ENCODE results near the gene CAMTA1.

The CAMTA1 gene

DNA sequence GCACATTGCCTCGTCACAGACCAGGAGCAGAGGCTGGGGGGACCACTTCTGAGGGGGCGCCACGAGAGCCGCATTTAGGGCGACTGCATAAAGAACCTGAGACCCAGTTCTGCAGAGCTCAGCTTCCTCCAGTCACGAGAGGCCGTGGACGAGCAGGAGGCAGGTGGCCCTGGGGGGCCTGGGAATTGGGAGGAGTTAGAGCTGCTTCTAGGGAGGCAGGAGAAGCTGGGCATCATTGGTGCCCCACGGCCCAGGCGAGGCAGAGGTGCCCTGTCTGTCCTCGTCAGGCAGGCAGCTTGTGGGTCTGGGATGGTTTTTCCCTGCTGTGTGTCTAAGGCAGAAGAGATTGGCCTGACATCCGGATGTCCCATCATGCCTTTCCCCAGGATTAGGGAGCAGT, 389.3 kb downstream of the CAMTA1 start:
- ATAC-seq, result no peak

DNA sequence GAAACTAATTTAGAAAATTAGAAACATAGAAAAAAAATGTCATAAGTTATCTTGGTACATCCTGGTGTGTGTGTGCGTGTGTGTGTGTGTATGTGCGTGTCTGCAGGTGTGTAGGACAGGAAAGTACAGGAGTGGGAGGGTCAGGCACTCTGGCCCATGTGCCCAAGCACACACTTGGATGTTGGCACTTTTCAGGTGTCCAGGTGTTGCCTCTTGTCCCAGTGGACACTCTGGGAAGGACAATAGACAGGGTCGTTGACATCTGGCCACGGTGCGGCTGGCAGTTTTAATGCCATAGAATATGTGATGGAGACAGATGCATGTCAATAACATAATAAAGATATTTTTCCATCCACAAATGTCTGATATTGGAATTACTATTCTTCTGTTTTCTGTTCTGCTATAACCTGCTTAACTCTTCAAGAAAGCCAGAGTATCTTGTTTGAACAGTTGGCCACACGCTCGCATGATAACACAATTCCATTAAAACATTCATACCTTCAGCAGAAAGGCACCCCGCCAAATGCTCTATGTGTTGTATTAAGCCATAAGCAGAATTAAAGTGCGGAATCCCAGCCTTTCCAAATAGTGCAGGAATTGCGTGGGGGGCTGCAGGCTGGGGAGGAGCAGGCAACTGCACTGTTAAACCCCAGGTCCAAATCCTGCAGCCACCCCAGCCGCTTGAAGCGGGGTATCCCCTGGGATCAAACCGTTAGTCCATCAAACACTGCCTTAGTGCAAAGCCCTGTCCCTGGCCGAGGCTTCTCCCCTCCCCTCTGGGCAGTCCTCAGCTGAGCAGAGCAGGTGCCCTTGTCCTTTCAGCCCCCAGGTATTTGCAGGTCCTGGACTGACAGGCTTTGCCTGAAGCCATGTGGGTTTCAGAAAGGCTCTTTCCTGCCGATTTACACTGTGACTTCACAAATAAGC, 390.0 kb downstream of the CAMTA1 start:
- no peak for ATAC-seq

DNA sequence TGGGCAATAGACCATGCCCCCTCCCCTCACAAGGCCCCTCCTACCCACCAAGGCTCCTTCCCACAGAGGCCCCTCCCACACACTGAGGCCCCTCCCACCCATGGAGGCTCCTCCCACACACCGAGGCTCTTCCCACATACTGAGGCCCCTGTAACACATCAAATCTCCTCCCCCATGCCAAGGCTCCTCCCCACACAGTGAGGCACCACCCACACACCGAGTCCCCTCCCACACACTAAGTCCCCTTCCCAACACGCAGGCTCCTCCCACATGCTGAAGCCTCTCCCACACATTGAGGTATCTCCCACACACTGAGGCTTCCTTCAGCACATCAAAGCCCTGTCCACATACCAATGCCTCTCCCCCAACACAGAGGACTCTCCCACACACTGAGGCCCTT, 391.8 kb downstream of the CAMTA1 start:
- ATAC-seq, result no peak

DNA sequence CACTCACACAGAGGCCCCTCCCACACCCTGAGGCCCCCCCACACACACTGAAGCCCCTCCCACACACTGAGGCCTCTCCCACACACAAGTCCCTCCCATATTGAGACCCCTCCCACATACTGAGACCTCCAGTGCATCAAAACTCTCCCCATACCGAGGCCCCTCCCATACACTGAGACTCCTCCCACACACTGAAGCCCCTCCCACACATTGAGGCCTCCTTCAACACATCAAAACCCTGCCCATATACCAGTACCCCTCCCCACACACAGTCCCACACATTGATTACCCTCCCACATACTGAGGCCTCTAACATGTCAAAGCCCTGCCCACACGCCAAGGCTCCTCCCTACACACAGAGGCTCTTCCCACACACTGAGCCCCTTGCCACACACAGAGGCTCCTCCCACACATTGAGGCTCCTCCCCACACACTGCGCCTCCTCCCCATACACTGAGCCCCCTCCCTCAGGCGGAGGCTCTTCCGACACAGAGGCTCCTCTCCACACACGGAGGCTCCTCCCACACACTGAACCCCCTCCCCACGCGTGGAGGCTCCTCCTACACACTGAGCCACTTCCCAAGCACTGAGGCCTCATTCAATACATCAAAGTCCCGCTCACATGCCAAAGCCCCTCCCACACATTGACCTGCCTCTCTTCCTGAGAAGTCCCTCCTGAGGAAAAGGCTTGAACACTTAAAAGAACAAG, 392.3 kb downstream of the CAMTA1 start:
- no peak for ATAC-seq

DNA sequence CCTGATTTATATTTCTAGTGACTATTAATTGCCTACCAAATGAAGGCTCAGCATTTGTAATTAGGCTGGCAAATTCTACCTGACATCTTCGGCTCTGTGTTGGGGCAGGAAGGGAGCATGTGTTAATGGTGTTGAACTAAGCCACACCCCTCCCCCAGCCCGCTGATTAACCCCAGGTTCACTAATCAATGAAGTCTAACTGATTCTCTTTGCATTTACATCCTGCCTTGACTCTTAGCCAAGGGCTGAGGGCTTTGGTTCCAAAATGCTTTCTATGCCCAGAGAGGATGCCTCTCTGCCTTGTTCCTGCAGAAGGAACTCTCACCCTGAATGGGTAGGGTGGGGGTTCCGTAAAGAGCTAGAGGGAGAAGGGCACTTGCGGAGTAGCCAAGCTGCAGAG, 393.1 kb downstream of the CAMTA1 start:
- no peak for ATAC-seq

DNA sequence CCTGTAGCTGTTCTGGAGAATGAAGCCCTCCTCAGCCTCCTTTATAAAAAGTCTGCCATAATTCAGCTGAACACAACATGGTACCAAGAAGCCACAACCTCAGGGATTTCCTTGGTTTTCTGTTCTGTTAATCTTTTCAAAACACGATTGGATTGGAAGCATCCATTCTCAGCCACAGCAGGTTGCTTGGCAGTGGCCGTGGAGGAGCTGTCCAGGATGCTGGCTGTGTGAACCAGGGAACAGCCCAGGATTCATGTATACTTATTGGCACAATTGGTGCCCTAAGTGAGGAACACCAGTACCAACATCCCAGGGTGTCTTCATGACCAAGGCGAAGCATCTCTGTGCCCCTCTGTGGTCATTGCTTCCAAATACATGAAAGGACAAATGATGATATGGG, 393.5 kb downstream of the CAMTA1 start:
- ATAC-seq, result no peak

DNA sequence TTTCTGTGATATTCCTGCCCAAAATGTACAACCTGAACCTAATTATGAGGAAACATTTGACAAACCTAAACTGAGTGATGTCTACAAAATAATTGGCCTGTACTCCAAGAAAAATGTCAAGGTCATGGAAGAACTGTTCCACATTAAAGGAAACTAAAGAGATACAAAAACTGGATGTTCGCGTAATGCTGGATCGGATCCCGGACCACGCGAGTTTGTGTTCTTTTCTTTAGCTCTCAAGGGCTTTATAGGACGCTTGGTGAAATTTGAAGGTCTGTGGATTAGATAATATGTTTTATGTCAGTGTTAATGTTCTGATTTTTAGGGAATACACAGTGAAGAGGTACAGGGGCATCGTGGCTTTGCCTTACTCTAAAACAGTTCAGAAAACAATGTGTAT, 400.5 kb downstream of the CAMTA1 start:
- no peak for ATAC-seq

DNA sequence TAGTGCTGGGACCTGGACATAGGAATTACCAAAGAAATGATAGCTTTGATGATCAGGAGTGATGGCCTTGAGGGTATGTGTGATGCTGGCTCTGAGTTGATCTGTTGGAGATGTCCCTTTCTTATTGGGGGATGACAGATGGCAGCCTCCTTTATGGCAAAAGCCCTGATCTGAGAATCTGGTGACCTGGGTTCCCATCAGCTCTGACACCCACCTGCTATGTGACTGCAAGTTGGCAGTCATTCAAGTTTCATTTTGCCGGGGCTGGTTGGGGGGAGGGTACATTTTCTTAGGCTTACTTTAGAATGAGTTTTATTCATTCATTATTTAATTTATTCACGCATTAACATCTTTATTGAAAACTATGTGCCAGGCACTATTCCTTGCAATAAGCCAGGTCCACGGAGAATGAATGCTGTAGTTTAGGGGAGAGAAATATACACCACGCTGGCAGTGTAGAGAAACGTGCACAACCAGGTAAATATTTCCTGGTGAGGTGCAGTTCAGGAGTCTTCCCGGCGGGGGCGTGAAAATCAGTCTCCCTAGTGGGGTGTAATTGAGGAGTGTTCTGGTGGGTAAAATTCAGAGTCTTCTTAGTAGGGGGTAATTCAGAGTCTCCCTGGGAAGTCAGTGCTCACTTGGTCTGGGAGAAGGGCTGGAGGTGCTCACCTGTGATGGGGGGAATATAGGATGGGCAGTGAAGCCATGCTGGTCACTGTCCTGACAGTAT, 401.3 kb downstream of the CAMTA1 start:
- no peak for ATAC-seq

DNA sequence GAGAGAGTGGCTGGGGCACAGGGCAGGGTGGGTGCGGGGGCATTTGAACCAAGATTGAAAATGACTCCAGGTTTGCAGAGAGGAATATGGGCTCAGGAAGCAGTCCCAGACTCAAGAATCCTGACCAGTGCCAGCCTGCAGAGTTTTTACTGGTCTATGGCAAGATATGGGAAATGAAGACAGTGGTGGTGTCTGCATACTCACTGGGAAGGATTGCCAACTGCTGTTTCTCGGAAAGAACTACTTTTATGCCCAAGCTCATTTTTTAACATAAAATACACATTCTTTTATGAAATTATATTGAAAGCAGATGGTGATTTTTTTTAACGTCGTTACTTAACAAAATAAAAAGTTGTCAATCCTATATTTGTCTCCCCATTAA, 401.8 kb downstream of the CAMTA1 start:
- ATAC-seq, result no peak

DNA sequence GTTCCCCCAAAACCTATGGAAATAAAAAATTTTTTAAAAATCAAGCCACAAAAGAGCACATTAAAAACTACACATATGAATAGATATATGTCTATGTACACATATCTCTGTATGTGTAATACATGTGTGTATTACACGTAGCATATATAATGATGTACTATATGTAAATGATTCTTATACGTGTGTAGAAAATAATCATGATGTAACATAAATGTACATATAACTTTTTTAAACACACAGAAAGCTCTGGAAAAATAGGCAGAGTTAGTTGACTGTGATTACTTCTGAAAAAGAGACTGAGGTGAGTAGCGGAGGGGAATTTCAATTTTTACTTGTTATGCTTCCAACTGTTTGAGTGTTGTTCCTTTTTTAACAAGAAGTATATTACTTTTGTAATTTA, 405.0 kb downstream of the CAMTA1 start:
- ATAC-seq, result no peak

DNA sequence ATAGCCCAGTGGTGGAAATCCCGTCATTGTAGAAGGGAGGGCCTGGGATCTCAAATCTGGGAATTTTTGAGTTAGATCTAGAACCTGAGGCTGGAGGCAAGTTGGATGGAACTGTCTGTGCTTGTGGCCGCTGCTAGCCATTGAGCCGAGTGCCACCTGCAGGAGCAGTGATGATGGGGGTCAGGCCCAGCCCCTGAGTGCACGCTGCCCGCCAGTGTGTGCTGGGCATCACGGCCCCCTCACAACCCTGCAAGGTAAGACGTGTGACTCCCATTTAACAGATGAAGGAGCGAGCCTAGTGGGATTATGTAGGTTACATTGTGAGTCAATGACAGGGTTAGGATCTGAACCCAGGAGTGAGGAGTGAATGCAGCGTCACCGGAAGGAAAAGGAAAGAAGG, 407.2 kb downstream of the CAMTA1 start:
- no peak for ATAC-seq

DNA sequence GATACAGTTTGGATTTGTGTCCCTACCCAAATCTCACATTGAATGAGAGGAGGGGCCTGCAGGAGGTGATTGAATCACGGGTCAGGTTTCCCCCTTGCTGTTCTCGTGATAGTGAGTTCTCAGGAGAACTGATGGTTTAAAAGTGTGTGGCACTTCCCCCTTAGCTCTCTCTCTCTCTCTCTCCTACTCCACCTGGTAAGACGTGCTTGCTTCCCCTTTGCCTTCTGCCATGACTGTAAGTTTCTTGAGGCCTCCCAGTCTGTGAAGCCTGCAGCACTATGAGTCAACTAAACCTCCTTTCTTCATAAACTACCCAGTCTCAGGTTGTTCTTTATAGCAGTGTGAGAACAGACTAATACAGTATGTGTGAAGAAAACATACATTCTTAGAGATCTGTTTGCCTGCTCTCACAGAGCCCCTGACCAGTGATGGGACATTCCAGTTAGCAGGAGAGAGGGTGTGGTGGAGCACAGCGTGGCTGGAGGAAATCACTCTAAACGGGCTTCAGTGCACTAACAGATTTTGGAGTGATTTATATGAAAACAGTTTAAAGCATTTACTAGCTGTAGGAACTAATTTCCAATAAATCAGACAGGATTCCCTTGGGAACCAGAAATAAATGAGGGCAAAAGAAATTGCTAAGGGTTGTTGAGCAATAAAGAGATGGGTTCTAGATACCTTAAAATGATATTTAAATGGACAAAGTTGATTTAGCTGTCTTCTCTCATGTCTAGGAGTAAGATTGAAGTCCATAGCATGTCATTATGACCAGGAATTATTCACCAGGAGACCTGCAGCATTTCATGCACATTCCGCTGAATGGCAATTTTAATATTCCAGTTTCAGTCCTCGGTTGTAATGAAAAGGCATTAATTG, 411.0 kb downstream of the CAMTA1 start:
- ATAC-seq, result no peak

DNA sequence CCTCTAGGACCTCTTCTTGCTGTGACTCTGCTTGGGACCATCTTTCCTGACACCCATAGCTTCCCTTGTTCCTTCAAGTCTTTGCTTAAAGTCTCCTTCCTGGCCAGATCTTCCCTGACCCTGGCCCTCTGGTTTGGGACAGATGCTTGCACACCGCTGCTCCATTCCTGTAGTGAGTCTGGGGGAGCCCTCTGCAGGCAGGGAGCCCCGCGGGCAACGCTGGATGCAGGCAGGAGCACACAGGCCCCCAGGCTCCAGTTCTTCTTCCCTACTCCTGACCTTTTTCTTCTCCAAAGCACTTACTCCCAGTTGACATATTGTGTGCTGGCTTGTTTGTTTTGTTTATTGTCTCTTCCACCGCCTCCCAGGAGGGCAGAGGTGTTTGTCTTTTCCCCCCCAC, 413.4 kb downstream of the CAMTA1 start:
- ATAC-seq, result no peak

DNA sequence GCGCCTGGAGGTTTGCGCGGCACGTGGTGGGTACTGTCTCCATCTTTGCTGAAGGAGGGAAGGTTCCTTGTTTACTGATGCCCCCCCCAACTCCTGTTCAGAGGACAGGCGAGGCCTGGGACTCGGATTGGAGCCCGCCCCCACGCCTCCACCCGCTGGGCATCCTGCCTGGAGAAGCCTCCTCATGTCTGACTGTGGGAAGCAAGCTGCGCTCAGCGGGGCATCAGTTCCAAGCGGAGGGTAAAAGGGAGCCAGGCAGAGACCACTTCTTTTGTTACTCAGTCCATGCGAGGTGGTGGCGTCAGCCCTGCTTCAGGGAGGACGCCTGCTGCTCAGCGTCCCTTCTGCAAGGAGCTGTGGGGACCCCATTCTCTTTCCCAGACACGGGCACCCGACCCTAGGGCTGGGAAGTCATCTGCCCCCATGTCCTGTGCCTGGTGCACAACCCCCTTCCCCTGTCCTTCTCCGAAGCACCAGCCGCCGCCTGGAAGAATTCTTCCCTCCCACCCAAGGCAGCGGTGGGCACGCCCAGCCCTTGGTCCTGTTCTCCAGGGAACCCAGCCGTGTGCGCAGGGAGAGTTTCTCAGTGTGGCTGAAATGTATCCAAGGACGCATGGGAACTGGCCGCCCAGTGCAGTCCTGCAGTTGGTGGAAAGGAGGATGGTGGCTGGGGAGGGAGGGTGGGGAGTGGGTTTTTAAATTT, 414.0 kb downstream of the CAMTA1 start:
- ATAC-seq, result no peak

DNA sequence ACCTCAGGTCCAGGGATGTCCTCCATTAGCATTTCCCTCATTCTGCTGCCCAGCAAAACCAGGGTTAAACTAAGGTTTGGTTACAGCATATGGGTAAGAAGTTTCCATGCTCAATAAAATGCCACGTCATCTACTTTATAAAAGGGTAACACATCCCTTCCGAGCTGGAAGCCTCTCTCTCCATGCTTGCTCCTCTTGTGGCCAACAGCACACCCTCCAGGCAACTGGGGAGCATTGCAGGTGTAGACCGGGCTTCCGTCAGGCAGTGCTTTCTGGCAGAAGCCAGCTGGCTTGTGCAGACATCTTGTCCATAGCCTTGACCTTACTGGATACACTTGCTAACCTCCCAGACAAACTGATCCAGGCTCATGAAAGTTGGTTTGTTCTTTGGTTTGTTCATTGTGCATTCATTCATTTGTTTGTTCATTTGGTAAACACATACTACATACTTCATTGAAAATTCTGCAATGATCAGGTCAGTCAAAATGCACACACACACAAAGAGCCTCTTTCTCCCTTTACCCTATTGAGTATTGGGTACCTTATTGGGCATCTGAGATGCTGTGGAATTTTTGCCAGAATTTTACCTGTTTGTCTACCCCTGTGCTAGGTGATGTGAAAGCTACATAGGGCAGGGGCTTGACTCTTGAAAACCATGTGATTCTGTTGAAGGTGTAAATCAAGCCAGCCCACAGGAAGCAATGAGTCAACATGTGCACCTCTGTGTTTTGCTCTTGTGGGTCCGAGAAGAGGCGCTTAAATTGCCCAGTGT, 422.8 kb downstream of the CAMTA1 start:
- ATAC-seq, result no peak

DNA sequence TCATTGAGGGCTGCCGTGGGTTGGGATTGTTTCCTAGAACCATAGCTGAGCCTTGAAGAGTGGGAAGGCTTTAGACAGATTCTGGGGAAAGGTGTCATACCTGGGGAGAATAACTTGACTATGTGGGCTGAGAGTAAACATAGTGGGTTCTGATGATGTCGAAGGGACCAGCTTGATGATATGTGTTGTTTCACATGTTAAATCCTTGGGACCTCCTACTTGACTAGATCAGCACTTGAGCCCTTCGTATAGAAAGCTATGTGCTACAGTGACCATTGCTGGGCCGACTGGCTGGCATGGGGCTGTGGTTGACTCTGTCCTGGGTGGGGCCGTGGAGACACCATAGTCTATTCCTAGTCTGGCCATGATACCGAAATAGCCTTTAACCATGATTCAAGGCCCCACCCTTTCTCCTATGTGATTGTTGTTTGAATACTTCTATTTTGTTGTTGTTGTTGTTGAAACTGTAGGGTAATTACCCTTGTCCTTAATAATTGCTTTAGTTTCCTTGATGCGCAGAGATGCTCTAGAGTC, 423.5 kb downstream of the CAMTA1 start:
- ATAC-seq, result no peak

DNA sequence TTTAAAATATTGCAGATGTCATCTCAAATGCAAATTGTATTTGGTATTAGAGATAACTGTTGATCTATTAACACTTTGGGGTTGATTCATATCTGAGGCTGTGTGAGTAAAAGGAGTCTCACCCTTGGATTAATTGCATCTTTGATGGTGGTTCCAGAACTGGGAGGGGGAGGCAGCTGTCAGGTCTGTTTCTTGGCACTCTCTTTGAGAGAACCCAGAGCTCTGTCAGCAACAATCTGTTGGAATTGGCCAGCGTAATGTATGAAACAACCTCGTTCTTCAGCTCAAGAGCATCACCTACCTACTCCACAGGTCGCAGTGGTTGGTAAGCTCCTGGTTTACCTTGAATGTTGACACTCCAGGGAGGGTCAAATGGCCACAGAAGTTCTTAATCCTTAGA, 424.1 kb downstream of the CAMTA1 start:
- ATAC-seq, result no peak

DNA sequence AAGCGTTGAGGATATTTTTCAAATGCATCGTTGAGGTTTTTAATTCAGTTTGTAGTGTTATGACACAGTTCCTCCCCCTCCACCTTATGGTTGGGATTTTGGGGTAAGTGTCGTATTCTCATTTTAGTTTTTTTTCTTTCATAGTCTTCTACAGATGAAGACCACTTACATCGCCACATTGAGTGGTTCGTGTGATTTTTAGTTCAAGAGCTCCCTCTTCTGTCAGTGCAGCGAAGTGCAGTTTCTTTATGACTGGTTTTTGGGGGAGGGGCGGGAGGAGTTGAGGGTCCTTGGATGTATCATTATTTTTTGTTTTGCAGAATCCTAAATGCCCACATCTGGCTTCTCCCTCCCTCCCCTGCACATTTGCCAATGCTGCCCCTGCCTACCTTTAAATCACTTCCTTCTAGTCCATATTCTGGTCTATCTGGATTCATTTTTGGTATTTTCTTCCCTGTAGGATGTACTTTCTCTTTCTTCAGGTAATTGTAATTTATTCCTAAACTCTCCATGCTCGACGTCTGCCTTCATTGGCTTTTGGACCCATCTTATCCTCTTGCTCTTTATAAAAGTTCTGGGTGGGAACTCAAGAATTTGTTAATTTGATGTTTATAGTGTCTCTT, 433.1 kb downstream of the CAMTA1 start:
- no peak for ATAC-seq

DNA sequence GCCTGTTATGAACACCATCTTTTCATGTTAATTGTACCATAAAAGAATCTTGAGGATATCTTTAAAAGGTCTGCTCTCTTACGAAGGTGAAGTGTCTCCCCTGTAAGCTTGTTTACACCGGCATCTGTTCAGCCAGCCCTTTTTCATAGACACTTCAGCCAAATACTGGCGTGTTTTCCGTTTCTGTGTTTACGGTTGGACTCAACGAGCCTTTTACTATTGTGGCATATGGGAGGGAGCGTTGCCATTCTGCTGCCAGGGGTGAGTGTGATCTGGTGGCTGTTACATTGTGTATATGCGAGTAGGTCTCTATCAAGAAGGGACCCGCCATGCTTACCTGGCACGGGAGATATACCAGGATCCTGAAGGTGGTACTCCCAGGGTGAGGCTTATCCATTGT, 433.8 kb downstream of the CAMTA1 start:
- no peak for ATAC-seq

DNA sequence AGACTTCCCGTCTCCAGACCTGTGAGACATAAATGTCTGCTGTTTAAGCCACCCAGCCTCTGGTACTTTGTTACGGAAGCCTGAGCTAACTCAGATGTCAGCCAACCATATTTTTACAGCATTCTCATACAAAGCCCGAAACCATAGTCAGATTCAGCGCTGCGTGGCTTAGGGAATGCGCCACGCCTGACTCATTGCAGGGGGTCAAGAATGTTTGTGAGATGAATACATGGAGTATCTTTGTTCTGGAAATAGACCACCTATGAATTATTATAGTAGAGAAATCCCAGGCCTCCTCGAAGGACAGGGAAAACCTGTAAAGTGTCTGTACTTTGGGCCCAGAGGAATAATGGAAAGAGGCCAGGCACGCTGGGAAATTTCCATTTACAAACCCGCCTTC, 434.8 kb downstream of the CAMTA1 start:
- no peak for ATAC-seq

Data from activated CD4-positive, CD25-positive, alpha-beta regulatory T cell treated with anti-CD3 and anti-CD28 coated beads, Interleukin-2, amount 50 U/mL, for 24 hours (primary cell).